ENCODE results near the gene LMAN2. TPM values are rescaled to one million over a fixed set of nuclear protein-coding genes. Genes with fewer than 3 reads are reported as not detected.

The LMAN2 gene
- total and polyA plus RNA-seq, 2 experiments from 2014 or later = 153 to 227 TPM

GRCh38 chr5:177334781-177335700 lies 16.4 kb downstream of the LMAN2 start (continued):
- TF ChIP-seq ZNF462 (CRISPR knock-in tag; IDR thresholded peaks at IDR 0.05) (no peak), NANOG (IDR thresholded peaks at IDR 0.05; ENCODE audit: borderline replicate concordance) (no peak), ETS1 (IDR thresholded peaks at IDR 0.05) (no peak), CTCF (conservative IDR thresholded peaks at IDR 0.05; ENCODE audit: low read depth in 2 of 2) (no peak), ZNF331 (CRISPR knock-in tag; IDR thresholded peaks at IDR 0.05; ENCODE audit: low read depth) (no peak)

Measured in GM23338 (cell line).